Glomerular visceral epithelial cell (primary cell): ENCODE data around the gene ID4.

Experiments used
- DNase-seq: peaks from one replicate; pipeline ENCODE4 v3.0.0-alpha.2; 2016; ENCODE audit errors: extremely low spot score

The ID4 gene, protein sequence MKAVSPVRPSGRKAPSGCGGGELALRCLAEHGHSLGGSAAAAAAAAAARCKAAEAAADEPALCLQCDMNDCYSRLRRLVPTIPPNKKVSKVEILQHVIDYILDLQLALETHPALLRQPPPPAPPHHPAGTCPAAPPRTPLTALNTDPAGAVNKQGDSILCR

DNA sequence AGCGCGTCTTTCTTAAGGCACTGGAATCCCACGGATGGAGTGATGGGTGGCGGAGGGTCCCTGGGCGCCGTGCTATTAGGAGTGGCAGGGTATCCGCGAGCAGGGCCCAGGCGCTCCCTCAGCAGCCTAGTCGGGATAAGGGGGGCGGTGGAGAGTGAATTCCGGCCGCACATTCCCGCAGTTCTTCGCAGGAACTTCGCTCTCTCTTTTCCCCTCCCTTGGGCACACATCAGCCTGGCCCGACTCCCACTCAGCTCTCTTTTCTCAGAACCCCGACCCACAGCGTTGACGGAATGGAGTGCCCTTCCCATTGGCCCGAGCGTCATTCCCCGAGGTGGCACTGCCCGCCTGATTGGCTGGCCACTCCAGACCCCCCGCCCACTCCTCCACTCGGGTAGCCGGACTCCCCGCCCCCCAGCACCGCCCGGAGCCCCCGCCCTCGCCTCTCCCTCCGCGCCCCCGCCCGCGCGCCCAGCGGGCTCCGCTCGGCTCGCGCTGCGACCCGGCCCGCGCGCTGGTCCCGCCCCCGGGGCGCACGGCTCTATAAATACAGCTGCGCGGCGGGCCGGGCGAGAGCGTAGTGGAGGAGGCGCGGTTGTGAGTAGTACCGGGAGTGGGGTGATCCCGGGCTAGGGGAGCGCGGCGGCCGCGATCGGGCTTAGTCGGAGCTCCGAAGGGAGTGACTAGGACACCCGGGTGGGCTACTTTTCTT, at the start of gene ID4:
Gene ID4, plus strand, starts transcription at position 572 of the 712 bp plus-strand sequence. CDS start 385 bp downstream, outside the sequence.
- DNase-seq, result peak; percentile 84

DNA sequence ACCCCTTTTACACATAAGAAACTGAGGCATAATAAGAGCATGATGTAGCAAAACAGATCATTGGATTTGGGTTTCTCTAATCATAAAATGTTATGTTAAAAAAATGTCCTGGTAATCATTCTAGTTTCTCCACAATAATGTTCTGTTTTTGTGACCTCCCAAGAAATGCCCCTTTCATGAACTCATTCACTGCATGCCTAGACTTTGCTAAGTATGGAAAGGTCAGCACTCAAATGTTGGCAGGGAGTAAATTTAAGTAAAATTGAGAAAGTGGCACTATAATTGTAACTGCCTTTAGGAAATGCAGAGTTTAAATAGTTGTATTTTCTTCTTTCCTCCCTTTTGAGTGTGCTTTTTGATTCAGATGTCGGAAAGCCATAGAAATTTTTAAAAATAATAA, 48.5 kb upstream of the ID4 start:
- DNase-seq, result no peak

DNA sequence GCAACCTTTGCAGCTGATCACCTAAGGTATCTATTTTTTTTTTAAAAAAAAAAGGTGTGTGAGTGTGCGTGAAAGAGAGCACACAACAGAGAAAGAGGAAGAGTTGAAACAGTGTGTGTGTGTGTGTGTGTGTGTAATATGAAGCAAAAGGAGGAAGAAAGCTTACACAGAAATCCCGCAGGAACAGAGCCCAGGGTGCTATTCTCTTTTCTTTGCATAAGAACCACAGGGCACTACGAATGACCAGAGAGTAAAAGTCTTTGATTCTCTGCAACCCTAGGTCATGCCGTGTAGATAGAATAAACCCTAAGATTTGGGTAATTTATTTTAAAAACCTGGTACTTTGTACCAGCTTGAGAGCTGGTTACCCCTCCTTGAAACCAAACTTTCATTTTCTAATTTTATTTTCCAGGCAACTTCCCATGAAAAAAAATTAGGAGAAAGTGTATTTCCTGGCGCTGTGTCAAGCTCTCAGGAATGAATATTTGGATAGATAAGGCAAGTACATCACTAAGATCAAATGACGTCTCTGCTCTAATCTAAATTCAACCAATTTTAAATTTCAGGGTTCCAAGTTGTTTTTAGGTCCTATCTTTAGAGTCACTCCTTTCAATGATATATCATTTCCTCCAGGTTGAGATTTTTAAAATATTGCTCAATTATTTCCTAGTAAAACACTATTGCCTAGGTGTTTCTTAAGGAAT, 47.9 kb upstream of the ID4 start:
- DNase-seq, result no peak

DNA sequence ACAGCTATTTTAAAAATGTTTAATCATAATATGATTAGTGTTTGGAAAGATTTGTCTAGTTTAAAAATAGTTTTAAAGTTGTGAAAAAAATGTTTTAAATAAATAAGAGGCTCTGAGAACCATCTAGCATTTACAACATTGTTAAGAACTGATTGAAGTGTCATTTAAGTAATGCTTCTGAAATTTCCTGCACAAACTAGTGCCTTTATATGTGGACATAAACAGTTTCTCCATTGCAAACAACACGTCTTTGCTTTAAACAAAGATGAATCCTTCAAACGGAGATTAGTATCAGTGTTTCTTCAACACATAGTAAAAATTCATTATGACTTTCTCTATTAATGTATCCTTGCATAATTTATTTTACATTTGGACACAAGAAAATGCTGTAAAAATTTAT, 45.9 kb upstream of the ID4 start:
- no peak for DNase-seq

DNA sequence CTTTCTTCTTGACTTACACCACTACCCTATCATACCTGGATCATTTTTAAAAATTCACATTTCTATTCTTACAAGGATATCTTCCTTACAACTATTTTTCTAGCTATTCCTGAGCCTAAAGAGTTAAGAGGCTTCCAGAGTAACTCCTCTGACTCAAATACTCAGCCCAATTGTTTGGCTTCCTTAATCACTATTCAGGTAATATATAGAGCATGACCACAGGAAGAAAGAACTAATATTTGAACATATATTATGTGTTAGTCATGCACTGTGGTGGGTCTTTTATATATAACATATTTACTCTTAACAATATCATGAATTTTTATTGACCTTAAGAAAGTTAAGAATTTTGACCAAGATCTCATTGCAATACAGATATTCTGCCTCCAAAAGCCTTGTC, 42.0 kb upstream of the ID4 start:
- peak; percentile 4 for DNase-seq

DNA sequence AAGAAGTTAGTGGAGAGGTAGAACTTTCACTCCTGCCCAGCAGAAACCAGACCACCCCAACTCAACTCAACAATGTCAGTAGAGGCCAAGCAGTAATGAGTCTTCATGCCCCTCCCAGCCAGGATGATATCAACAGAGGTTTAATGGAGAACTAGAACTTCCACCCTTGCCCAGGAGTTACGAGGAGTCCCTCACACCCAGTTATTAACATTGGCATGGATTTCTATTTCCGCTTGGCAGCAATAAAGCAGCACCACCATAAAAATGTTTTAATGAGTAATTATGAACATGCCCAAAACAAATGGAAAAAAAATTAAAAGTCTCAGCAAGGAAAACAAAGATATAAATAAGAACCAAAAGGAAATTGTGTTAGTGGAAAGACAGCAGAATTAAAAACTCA, 40.7 kb upstream of the ID4 start:
- DNase-seq, result no peak

DNA sequence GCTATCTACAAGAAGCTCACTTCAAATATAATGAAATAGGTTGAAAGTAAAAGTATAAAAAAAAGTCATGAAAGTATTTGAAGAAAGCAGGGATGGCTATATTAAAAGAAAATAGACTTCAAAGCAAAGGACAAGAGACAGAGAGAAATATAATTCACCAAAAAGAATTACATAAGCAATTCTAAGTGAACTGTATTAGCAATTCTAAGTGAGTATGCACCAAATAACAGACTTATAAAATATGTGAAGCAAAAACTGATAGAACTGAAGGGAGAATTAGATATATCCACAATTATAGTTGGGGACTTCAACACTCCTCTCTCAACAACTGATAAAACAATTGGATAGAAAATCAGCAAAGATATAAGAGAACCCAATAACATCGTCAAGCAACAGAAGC, 38.8 kb upstream of the ID4 start:
- no peak for DNase-seq

DNA sequence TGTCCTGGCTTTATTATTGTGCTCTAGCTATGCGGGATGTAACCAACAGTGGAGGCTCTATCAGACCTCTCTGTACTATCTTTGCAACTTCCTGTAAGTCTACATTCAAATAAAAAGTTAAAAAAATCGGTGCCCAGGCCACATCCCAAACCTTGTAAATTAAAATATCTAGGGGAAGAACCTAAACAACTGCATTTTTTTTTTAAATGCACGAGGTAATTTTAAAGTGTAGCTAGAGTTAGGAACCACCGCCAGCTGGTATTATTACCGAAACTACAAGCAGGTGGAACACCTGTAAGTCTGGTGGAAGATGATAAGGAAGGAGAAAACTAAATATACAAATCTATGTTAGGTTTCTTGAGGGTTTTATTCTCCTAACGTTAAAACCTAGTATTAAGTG, 34.5 kb upstream of the ID4 start:
- no peak for DNase-seq

DNA sequence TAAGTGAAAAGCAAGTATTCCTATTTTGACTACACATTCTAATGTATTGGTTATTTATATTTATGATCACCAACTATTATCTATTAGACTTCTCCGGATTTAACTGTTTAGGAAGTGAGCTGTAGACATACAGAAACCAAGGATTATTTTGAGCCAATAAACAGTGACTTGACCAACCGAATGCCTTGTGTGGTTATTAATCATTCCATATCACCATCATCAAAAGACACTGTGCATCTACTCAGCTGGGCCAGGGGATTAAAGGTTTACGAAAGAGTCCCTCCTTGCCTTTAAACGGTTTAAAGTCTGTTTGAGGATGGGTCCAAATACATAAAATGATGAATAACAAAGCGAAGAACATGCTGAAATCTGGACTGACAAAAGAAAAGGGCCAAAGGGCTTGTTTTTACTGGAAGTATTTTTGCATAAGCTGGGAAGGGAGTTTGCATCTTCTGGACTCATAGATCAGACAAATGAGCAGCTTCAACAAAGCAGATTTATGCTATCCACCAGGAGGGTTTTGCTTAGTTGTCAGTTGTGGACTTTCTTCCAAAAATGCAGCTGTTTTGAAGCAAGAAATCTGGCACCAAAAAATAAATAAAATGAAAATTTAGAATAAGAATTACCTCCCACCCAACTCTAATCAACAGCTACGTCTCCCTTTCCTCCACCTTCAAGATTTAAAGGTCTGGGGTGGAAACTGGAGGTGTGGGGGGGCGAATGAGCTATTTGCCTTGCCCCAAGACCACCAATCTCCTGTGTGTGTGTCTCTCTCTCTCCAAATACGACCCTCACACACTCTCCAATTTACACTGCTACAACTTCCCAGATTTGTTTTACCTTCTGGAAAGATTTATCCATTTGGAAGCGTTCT, 33.6 kb upstream of the ID4 start:
- no peak for DNase-seq

DNA sequence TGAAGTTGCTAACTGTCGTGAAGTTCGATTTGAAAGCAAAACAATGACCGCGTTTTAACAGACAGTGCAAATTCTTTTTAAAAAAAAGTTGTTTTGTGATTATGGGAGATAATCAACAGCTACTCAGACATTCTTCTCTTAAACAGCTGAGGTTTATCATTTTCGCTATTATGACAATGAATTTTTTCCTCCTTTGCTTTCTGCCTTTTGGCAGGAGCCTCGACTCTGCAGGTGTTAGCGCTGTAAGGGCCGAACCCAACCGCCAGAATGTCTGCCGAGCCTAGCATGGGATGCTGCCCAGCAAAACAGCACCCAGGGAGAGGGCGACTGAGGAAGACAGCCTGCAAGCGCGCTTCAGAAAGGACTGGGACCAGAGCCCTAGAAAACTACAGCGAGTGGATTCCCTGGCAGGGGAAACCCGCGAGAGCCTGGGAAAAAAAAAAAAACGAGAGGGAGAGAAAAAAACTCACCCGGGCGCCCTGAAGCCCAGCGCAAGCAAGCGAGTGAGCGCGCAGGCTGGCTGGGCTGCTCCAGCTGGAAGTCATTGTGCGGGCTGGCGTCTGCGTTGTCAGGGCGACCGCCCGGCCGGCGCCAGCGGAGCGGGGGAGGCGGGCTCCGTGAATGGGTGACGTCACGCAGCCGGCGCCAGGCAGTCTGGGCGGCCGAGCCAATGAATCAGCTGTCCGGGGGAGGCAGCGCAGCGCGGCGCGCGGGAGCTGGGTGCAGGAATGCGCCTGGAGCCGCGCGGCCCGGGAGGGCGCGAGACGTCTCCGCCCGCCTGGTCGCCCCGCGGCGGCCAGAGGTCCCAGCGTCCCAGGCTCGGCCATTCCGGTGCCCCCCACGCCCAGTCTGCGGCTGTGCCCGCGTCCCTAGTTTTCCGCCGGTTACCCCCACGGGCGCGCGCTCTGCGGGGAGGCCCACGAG, 32.7 kb upstream of the ID4 start:
- DNase-seq, result peak; percentile 97

DNA sequence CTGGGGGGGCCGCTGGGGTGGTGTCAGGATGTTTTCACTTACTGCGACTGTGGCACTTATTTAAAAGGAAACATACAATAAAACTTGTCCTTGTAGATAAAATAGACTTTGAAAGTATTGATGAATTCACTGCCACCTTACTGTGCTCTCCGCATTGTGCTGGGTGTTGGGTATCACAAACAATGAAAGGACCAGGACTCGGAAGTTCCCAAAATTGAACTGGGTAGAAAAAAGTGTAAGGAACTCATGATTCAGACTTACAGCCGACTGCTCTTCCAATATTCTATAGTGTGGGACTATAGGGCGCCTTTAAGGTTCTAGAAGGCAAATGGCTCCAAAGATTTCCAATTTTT, 32.1 kb upstream of the ID4 start:
- DNase-seq, result no peak

DNA sequence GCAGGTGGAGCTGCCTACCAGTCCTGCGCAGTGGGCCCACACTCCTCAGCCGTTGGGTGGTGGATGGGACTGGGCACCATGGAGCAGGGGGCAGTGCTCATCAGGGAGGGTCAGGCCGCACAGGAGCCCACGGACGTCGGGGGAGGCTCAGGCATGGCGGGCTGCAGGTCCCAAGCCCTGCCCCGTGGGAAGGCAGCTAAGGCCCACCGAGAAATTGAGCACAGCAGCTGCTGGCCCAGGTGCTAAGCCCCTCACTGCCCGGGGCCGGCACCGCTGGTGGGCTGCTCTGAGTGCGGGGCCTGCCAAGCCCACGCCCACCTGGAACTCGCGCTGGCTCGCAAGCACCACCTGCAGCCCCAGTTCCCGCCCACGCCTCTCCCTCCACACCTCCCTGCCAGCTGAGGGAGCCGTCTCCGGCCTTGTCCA, 30.2 kb upstream of the ID4 start:
- no peak for DNase-seq

DNA sequence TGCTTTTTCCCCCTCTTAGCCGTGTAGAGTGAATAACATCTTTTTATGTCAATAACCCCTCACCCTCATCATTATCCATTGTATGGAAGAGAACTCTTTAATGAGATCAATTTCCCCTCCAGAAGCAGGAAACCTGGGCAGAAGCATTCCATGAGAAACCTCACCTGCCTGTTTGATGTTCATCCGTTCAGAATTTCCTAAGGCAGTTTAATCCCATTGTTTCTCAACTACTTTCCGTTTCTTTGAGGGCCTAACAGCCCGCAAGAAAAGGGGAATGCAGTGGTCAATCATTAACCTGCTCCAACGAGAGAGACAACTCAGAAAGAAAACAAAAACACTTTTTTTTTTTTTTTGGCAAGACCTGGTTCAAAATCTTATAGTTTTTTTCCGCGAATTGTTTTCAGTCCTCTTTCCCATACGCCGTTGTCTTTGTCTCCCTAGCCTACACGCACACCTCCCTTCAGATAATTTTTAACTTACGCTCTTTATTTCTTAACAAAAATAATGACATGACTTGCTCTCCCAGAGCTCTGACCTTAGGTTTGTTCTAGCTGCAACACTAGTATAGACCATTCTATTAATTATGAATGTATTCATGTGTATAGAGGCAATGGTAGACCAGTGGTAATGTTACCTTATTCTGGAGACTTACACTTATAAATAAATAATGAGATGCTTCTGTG, 25.6 kb upstream of the ID4 start:
- DNase-seq, result peak; percentile 49

DNA sequence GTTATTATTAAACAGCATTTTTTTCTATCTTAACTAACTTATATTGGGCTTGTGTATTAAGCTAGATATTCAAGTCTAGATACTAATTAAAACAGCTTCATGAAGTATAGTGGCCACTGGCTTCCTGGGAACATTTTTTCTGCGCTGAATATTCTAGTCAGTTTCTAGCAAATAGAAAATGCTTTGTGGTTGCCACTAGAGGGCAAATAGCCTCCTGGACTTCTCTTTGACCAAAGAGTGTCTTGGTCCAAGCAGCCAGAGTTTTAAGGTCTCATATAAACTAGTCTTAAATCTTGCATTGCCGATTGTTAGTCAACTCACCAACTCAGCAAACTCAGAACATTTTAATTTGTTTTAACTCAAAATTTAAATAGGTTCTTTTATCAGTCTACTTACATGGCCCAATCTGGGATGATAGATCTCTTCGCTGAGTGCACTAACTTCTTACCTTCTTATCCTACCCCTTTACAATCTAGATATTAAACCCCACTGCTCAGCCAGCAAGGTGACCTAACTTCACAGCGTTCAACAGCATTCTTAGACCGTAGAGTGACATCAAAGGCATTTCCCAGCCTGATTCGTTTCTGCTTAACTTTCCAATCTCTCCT, 24.6 kb upstream of the ID4 start:
- DNase-seq, result peak; percentile 42

DNA sequence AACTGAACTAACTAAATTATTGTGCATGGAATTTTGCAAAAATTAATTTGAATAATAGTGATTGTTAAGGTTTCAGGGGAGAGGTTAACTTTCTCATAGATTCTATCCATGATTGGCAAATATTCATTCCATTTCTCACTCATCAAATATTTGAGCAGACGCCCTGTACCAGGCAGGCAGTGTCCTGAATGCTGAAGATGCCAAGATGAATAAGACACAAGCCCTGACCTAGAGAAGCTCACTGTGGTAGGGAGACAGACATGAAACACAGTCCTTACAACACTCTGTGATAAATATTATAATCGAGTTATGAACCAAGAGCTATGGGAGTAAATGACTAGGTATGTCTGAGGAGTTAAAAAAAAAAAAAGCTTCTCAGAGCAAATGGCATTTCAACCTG, 18.4 kb upstream of the ID4 start:
- no peak for DNase-seq

DNA sequence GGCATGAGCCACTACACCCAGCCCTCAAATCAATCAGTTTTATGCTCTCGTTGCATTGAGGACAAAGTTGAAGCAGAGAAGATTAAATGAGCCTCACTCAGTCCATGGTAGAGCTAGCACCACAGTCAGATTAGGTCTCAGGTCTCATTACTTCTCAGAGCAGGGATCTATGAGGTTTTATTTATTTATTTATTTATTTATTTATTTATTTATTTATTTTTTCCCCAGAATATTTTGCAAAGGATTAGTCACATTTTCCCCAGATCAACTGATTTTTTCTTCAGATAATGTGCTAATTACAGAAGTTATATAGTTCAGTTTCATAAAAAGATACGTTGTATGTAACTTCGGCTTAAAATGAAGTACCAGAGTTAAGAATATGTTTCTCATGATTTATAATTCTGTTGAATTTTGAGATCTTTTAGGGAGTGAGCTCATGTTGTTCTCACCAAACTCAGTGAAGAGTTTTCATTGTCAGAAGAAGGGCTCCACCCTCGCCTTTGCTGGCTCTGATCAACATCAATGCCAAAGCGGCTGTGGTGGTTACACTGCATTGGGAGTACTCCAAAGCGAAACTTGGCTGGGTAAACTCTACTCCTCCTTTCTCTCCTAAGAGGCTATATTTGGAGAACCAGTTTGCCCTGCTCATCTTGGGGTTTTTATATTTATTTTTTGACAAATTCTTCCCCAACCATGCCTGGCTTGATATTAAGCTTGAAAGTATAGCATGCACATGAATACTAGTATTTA, 12.9 kb upstream of the ID4 start:
- DNase-seq, result no peak

DNA sequence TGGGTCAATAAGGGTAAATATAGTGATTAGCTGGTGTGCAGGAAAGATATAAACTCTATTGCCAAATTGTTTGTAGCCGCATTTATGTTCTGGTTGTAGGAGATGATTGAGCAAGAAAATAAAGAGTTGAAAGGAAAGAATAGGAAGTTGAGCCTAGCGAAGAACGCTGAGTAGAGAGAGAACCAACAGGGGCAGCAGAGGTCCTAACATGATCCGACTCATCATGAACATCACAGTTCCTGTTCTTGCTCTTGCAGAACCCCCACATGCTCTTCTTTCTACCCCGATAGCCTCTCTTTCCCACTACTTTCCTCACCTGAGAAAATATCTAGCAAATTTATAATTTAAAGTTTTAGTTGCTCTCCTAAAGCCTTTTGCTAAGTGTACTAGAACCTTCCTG, 9.9 kb upstream of the ID4 start:
- DNase-seq, result no peak

DNA sequence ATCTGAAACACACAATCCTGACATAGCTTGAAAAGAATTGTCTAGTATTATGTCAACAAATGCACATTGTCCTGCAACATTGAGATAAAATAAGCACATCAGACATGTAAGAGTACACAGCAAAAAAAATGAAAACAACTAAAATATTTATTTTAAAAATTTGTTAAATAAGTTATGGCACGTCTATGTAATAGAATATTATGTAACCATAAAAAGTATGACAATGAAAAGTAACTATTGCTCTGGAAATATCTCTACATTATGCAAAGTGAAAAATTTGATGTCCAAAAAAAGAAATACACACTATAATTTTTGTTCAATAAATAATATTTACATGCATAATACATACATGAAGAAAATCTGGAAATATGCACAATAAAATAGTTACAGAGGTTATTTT, 9.3 kb upstream of the ID4 start:
- DNase-seq, result no peak

DNA sequence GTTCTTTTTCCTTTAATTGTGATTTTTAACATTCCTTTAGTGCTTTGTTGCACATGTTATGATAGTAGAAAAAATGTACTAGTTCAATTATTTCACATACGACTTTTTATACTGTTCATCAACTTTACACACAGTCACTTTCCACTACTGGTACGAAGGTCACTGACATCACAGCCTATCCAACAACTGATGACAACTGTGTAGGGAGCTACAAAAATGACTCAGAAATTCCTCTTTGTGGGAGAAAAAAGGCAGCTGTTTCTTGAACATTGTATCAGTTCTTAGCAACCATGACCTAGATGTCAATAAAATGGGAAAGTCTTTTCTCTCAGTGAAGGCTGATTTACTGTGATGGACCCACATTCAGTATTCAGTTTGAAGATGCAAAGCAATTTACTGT, 7.0 kb upstream of the ID4 start:
- peak; percentile 31 for DNase-seq

DNA sequence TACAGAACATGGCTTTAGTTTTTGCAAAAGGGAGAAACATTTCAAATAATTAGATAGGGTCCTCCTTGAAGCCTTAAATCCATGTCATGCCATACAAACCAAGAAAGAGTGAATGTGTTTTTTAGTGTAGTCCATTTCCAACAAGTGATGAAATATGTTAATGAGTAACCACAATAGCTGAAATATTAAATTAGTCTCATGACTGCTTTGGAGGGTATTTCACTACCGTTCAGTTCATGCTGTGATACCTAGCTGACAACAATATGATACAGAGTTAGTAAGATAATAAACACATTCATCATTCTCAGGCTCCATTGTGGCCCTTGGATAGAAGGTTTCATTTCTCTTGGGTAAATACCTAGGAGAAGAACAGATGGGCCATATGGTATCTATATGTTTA, 5.8 kb upstream of the ID4 start:
- DNase-seq, result peak; percentile 11
